ENCODE data around the gene TPCN2.

- TF ChIP-seq, protein P1, sequence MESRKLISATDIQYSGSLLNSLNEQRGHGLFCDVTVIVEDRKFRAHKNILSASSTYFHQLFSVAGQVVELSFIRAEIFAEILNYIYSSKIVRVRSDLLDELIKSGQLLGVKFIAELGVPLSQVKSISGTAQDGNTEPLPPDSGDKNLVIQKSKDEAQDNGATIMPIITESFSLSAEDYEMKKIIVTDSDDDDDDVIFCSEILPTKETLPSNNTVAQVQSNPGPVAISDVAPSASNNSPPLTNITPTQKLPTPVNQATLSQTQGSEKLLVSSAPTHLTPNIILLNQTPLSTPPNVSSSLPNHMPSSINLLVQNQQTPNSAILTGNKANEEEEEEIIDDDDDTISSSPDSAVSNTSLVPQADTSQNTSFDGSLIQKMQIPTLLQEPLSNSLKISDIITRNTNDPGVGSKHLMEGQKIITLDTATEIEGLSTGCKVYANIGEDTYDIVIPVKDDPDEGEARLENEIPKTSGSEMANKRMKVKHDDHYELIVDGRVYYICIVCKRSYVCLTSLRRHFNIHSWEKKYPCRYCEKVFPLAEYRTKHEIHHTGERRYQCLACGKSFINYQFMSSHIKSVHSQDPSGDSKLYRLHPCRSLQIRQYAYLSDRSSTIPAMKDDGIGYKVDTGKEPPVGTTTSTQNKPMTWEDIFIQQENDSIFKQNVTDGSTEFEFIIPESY (IDR thresholded peaks at IDR 0.05) = no peak
- TF ChIP-seq, protein P2, sequence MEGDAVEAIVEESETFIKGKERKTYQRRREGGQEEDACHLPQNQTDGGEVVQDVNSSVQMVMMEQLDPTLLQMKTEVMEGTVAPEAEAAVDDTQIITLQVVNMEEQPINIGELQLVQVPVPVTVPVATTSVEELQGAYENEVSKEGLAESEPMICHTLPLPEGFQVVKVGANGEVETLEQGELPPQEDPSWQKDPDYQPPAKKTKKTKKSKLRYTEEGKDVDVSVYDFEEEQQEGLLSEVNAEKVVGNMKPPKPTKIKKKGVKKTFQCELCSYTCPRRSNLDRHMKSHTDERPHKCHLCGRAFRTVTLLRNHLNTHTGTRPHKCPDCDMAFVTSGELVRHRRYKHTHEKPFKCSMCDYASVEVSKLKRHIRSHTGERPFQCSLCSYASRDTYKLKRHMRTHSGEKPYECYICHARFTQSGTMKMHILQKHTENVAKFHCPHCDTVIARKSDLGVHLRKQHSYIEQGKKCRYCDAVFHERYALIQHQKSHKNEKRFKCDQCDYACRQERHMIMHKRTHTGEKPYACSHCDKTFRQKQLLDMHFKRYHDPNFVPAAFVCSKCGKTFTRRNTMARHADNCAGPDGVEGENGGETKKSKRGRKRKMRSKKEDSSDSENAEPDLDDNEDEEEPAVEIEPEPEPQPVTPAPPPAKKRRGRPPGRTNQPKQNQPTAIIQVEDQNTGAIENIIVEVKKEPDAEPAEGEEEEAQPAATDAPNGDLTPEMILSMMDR (IDR thresholded peaks at IDR 0.05; ENCODE audit: low read depth, low read length, missing input control) = no peak
These were observed 42.9 kb upstream of the TPCN2 start for GRCh38 chr11:69005631-69006368.
